Stimulated activated CD8-positive, alpha-beta memory T cell treated with anti-CD3 and anti-CD28 coated beads, Interleukin-15, amount 100 ng/mL, for 4 hours (primary cell): ENCODE data around the gene NXN.
"Not testable (repeated sequence)": the region's sequence is repeated elsewhere in the genome, so short reads cannot be mapped to it uniquely, and the experiment has no call there.

Source experiments
- DNase-seq, 2 donors: peaks; one replicate each; pipeline ENCODE4 v3.0.0-alpha.2; 2020; ENCODE audit warnings: low read depth in 2 of 2

Gene NXN

GRCh38 chr17:862582-862981 lies 117.0 kb downstream of the NXN start:
- DNase-seq: no peak

- DNase-seq: no peak
Observed at GRCh38 chr17:861364-861763, 118.2 kb downstream of the NXN start.

- no peak for DNase-seq
Observed at GRCh38 chr17:860805-861204, 118.8 kb downstream of the NXN start.

- DNase-seq: no peak
Observed at GRCh38 chr17:859824-860195, 119.8 kb downstream of the NXN start.

- no peak for DNase-seq
Observed at GRCh38 chr17:859061-859823, 120.3 kb downstream of the NXN start.

GRCh38 chr17:856149-856548 lies 123.4 kb downstream of the NXN start:
- DNase-seq: no peak

- DNase-seq: no peak
Observed at GRCh38 chr17:855569-855968, 124.0 kb downstream of the NXN start.

- DNase-seq: not testable (repeated sequence)
Observed at GRCh38 chr17:852850-853249, 126.7 kb downstream of the NXN start.

- no peak for DNase-seq
Observed at GRCh38 chr17:852349-852748, 127.2 kb downstream of the NXN start.

- DNase-seq: no peak
Observed at GRCh38 chr17:851924-852323, 127.7 kb downstream of the NXN start.

GRCh38 chr17:850851-851763 lies 128.5 kb downstream of the NXN start:
- no peak for DNase-seq

GRCh38 chr17:850086-850850 lies 129.3 kb downstream of the NXN start:
- no peak for DNase-seq

GRCh38 chr17:848402-848801 lies 131.2 kb downstream of the NXN start:
- DNase-seq: no peak

- DNase-seq: no peak
Observed at GRCh38 chr17:846901-847843, 132.4 kb downstream of the NXN start.

GRCh38 chr17:841313-841712 lies 138.3 kb downstream of the NXN start:
- no peak for DNase-seq

- no peak for DNase-seq
Observed at GRCh38 chr17:838486-838885, 141.1 kb downstream of the NXN start.

GRCh38 chr17:836151-836550 lies 143.4 kb downstream of the NXN start:
- DNase-seq: no peak

GRCh38 chr17:835721-836120 lies 143.9 kb downstream of the NXN start:
- DNase-seq: not testable (repeated sequence)

- no peak for DNase-seq
Observed at GRCh38 chr17:835263-835662, 144.3 kb downstream of the NXN start.

GRCh38 chr17:834136-834535 lies 145.4 kb downstream of the NXN start:
- DNase-seq: no peak

- DNase-seq: no peak
Observed at GRCh38 chr17:830950-831349, 148.6 kb downstream of the NXN start.
